Astrocyte of the cerebellum (primary cell): Measurements from ENCODE around the gene KCNAB2.

Experiments used
- DNase-seq: peaks from one replicate; pipeline ENCODE4 v3.0.0-alpha.2; 2011; ENCODE audit warnings: low read depth
- H3K4me3 ChIP-seq: 2 replicates; pipeline ENCODE4 v1.5.1; 2011; ENCODE audit warnings: mild to moderate bottlenecking, low read depth, low read length, moderate library complexity
- in situ Hi-C: cut with HindIII; loops from 2 replicates; pipeline ENCODE4 v1.10.0; 2017; ENCODE audit warnings: low sequenced_read_pairs
- TF ChIP-seq, protein P1 (sequence below): IDR thresholded peaks from 2 replicates; pipeline ENCODE4 v1.5.1; 2012; ENCODE audit warnings: low read length, low read depth, moderate library complexity, mild to moderate bottlenecking; ENCODE audit errors: missing control alignments

KCNAB2 gene

GRCh38 chr1:6043561-6043960 is 2.1 kb upstream of the KCNAB2 start:
- H3K4me3 ChIP-seq = no peak overlapping the region
- DNase-seq = no peak
- in situ Hi-C loops = no loop called here
- TF ChIP-seq, protein P1, sequence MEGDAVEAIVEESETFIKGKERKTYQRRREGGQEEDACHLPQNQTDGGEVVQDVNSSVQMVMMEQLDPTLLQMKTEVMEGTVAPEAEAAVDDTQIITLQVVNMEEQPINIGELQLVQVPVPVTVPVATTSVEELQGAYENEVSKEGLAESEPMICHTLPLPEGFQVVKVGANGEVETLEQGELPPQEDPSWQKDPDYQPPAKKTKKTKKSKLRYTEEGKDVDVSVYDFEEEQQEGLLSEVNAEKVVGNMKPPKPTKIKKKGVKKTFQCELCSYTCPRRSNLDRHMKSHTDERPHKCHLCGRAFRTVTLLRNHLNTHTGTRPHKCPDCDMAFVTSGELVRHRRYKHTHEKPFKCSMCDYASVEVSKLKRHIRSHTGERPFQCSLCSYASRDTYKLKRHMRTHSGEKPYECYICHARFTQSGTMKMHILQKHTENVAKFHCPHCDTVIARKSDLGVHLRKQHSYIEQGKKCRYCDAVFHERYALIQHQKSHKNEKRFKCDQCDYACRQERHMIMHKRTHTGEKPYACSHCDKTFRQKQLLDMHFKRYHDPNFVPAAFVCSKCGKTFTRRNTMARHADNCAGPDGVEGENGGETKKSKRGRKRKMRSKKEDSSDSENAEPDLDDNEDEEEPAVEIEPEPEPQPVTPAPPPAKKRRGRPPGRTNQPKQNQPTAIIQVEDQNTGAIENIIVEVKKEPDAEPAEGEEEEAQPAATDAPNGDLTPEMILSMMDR = no peak

DNA sequence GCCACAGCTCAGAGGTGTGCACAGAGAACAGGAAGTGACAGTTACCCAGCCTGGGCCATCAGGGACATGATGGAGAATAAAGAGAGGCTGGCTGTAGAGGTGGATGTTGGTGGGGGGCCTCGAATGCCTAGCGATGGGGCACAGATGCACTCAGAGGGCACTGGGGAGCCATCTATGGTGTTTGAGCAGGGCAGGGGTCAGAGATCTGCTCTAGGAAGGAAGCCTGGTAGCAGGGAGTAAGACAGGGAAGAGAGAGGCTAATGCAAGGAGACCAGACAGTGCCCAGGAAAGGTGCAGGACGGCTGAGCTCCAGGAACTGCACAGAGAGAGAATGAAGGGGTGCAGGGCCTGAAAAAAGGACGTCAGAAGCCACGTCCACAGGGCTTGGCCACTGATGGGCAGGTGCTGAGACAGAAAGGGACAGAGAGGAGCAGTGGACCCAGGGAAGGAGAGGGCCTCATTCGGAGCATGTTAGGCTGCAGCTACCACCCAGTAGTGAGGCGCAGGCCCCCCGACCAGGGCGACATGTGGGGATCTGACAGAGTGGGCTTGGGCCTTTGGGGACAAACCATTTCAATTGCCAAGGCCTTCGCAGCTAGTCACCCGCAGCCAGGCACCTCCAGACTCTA is 1.1 kb upstream of the KCNAB2 start:
- no peak for DNase-seq
- in situ Hi-C loops = no loop called here
- TF ChIP-seq, protein P1 = no peak
- no peak overlapping the region for H3K4me3 ChIP-seq

GRCh38 chr1:6045110-6045502 is 582 bp upstream of the KCNAB2 start:
- DNase-seq = no peak
- in situ Hi-C loops = no loop called here
- no peak overlapping the region for H3K4me3 ChIP-seq
- TF ChIP-seq, protein P1 = no peak

DNA sequence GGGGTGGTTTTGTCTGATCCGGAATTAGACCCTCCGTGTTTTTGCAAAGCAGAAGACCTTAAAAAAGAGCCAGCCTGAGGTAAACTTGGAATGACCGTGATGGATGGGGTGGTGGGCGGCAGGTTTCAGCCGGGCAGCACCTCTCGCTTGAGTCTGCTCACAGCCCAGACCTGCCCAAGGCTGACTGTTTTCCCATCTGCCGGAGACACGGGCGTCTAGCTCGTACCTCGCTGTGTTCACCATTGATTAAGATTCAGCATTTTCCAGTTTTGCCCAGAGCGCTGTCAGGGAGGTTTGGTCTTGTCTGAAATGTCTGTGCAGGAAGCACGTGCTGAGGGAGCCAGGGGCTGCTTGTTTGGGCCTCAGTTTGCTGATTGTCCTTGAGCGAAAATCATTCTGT is 591 bp downstream of the KCNAB2 start:
- no peak overlapping the region for H3K4me3 ChIP-seq
- in situ Hi-C loops = no loop called here
- TF ChIP-seq, protein P1 = no peak
- no peak for DNase-seq

- TF ChIP-seq, protein P1 = no peak
- DNase-seq = no peak
- no peak overlapping the region for H3K4me3 ChIP-seq
- in situ Hi-C loops = no loop called here
Observed at GRCh38 chr1:6048179-6048867, 2.6 kb downstream of the KCNAB2 start.

DNA sequence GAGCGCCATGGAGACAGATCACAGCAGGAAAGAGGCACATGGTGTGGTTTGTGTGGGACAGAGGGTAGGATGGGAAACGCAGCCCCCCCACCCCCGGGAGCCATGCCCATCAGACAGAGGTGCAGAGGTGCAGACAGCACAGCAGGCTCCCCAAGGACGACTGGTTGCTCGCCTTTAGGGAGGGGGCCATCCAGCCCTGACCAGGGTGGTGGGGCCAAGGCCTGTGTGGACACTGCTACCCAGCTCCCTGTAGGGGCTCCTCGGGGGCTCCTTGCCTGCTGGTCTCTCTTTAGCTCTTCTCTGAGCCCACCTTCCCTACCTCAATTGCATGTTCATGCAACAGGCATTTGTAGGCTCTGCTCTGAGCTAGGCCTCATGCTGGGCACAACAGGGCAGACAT is 3.7 kb downstream of the KCNAB2 start:
- TF ChIP-seq, protein P1 = no peak
- no peak overlapping the region for H3K4me3 ChIP-seq
- in situ Hi-C loops = no loop called here
- no peak for DNase-seq
